Activated CD8-positive, alpha-beta memory T cell treated with anti-CD3 and anti-CD28 coated beads, Interleukin-2, amount 50 U/mL, for 4 hours (primary cell): ENCODE measurements around the gene PRC1.
"Not testable (repeated sequence)": the region's sequence is repeated elsewhere in the genome, so short reads cannot be mapped to it uniquely, and the experiment has no call there.

ENCODE experiments used
- DNase-seq: peaks from one replicate; pipeline ENCODE4 v3.0.0-alpha.2; 2020

Gene PRC1

DNA sequence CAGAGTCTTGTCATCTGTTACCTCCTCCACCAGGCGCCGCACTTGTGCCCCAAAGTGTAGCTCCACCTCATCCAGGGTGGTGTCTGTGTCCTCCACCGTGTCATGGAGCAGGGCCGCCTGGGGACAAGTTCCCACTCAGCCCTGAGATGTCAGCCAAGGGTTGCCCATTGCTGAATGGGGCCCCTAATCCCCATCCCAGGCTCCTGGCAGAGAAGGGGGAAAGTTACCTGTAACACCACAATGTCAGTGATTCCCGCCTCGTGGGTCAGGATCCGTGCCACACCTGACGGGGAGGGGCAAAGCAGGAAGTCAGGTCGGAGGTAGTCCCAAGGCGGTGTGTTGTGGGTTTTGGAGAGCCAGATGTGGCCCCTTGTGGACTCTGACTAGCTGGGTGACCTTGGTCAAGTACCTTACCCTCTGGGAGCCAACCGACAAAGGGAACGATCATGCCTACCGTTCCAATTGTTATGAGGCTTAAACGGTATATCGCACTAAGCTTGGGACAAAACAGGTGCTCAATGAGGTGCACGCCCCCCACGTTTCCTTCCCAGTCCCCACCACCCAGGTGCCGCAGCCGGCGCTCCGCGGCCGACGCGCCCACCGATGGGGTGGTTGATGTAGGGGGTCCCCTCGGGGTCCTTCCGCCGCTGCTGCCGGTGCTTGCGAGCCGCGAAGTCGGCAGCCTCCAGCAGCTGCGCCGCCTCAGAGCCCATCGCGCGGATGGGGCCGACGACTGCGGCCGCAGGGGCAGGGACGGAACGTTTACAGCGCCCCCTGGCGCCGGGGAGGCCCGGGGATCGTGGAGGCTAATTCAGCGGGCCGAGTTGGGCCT is 62.3 kb downstream of the PRC1 start, which contains the start of gene HDDC3:
Gene HDDC3, minus strand, starts transcription at position 722 of the 832 bp plus-strand sequence. Its CDS starts 9 bp downstream, at position 713.
- DNase-seq = peak; percentile 91

GRCh38 chr15:90931575-90931827 is 62.8 kb downstream of the PRC1 start:
- DNase-seq = no peak

DNA sequence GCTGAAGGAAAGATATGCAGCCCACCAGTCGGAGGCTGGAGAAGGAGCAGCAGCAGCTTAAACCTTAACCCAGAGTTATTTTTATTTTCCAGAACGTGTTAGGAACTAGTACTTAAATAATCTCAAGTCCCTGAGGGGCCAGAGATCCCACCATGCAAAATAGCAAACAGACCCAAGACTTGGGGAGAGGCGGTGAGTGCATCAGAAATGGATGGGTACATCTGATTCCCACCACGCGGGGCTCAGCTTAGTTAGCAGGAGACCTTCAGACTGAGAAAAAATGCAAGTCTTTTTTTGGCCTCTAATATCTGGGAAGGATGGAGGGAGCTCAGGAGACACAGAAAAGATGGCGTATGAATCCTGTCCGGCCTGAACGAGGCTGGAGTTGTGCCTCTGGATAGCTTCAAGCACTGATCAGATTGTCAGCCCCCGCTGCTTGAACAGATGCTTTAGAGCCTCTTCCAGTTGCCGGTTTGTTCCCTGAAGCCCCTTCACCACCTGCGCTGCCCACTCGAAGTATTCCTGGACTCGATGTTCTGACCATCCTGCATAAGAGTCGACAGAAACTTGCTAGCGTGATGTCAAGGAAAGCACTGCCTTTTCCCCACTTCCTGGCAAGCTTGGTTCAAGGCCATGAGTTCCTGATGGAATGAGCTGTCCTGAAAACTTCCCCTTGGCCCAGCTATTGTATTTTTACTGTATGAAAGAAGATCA is 63.3 kb downstream of the PRC1 start:
- no peak for DNase-seq

DNA sequence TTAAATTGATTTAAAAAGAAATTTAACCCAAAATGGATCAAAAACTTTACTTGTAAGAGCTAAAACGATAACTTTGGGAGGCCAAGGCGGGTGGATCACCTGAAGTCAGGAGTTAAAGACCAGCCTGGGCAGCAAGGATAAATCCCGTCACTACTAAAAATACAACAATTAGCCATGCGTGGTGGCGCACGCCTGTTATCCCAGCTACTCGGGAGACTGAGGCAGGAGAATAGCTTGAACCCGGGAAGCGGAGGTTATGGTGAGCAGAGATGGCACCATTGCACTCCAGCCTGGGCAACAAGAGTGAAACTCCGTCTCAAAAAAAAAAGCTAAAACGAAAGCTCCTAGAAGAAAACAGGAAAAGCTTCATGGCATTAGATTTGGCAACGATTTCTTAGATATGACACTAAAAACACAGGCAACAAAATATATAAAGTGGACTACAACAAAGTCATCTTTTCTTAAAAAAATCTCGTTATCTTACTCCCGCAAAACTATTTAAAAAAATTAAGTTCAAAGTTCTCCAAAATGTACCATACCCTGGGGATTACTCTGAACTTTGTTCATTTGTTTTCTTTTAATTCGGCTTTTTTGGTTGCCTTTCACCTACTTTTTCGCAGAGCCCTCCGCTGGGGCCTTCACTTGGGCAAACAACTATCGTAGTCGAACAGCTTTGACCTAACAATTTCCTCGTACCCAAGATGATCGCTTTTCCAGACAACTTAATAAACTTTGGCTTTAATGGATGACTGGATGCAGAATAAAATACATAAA is 64.9 kb downstream of the PRC1 start:
- no peak for DNase-seq

GRCh38 chr15:90928106-90928505 is 66.2 kb downstream of the PRC1 start:
- not testable (repeated sequence) for DNase-seq

DNA sequence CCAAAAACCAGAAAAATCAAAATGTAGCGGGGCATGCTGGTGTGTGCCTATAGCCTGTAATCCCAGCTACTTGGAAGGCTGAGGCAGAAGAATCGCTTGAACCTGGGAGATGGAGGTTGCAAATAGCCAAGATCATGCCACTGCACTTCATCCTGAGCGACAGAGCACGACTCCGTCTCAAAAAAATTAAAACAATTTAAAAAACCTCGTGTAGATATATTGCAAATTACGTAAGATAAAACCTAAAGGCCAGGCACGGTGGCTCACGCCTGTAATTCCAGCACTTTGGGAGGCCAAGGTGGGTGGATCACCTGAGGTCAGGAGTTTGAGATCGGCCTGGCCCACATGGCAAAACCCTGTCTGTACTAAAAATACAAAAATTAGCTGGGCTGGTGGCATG is 67.6 kb downstream of the PRC1 start:
- not testable (repeated sequence) for DNase-seq

GRCh38 chr15:90924375-90924774 is 70.0 kb downstream of the PRC1 start:
- DNase-seq = no peak

DNA sequence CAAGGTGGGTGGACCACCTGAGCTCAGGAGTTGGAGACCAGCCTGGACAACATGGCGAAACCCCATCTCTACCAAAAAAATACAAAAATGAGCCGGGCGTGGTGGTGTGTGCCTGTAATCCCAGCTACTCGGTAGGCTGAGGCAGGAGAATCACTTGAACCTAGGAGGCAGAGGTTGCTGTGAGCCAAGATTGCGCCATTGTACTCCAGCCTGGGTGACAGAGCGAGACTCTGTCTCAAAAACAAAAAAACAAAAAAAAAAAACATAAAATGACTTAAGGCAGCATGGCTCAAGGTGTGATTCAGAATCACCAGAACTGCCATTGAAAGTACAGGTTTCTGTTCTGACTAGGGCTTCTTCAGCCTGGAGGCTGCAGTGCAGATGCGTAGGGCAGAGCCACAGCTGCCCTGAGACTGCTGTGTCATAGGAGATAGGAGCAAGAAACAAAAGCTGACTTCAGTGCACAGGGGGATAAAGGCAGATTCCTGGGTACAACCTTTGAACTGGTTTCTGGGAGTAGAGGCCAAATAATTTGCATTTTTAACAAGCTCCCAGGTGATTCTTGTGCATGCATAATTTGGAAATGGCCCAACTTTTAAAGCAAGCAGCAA is 71.5 kb downstream of the PRC1 start:
- DNase-seq = not testable (repeated sequence)

- no peak for DNase-seq
These were observed 72.4 kb downstream of the PRC1 start for GRCh38 chr15:90921887-90922286.

DNA sequence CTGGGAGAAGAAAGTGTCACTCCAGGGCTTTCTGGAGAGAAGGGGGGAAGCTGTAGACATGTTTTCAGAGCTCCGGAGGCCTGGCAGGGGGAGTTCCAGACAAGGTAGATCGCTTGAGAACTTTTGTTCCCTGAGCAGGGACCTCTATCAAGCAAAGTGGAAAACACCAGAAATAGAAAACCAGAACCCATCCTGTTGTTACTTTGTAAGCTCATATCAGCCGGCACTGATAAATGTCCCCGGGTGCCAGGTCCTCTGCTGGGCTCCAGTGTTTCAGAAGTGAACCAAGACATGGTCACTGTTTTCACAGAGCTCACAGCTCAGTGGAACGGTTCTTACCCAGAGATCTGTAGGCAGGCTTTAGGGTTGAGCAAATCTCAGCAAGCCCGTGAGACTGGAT is 75.5 kb downstream of the PRC1 start:
- DNase-seq = no peak

DNA sequence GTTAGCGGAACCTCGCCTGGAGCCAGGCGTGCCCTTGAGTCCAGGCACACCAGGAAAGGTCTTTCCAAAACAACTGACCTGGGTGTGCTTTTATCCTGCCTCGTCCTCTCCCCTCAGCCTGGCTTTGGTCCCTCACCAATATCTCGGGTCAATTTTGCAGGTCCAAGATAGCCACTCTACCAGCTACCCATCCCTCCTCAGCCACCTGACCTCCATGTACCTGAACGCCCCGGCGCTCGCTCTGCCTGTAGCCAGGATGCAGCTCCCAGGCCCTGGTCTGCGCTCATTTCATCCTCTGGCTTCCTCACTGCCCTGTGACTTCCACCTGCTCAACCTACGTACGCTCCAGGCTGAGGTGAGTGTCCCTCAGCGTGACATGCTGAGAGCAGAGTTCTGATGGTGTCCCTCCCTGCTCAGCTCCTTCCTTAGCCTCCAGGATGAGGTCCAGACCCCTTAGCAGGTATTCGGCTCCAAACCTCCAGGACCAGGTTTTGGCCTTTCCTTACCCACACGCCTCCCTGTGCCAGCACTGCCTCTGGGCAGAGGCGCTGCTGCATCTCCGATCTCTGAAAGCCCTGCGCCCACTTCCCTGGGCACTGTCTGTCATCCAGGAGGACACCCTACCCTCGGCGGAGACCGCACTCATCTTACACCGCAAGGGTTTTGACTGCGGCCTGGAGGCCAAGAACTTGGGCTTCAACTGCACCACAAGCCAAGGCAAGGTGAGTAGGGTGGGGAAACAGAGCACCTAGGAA is 76.1 kb downstream of the PRC1 start:
- DNase-seq = no peak

GRCh38 chr15:90917569-90917968 is 76.8 kb downstream of the PRC1 start:
- DNase-seq = no peak

GRCh38 chr15:90916461-90916860 is 77.9 kb downstream of the PRC1 start:
- DNase-seq = no peak
